H1 (cell line): ENCODE results near the gene ITM2A. TPM values are rescaled to one million over a fixed set of nuclear protein-coding genes. Genes with fewer than 3 reads are reported as not detected.

Source experiments
- CTCF ChIA-PET: fragments of 300-600 bp; sonication (Branson Sonifier 250); formaldehyde crosslinking; loops from one replicate; lab custom pipeline; 2021; ENCODE audit not compliant: partially characterized antibody; lab: Charles Lee
- POLR2A ChIA-PET: fragments of 300-600 bp; sonication (Branson Sonifier 250); formaldehyde crosslinking; loops from one replicate; lab custom pipeline; 2021; ENCODE audit warnings: inconsistent platforms; ENCODE audit not compliant: partially characterized antibody; lab: Charles Lee
- DNase-seq, 2 experiments: peaks; one replicate each; pipeline versions ENCODE4 v3.0.0 to v3.0.0-alpha.2; 2010 to 2022; ENCODE audit warnings: low spot score in 2 of 2, low read depth in 1 of 2, mixed read lengths in 1 of 2
- FAIRE-seq: peaks from 2 replicates; lab custom pipeline; 2011; peaks lifted over from hg19 to GRCh38; lab: Jason Lieb, UNC
- H2AFZ ChIP-seq: 2 replicates; pipeline ENCODE4 v1.8.1; 2012; ENCODE audit warnings: low read length, inconsistent platforms
- H2AK5ac ChIP-seq: 2 replicates; pipeline ENCODE4 v1.6.1; 2013; ENCODE audit warnings: low read depth, low read length
- H2BK120ac ChIP-seq: replicated peaks from 2 replicates; pipeline ENCODE3; 2013; ENCODE audit warnings: low read depth, low read length, inconsistent platforms
- H2BK12ac ChIP-seq: 2 replicates; pipeline ENCODE4 v1.6.1; 2013; ENCODE audit warnings: low read depth, low read length
- H2BK15ac ChIP-seq: 2 replicates; pipeline ENCODE4 v1.6.1; 2013; ENCODE audit warnings: low read length
- H2BK20ac ChIP-seq: 2 replicates; pipeline ENCODE4 v1.6.1; 2013; ENCODE audit warnings: low read length
- H2BK5ac ChIP-seq: 2 replicates; pipeline ENCODE4 v1.6.1; 2013; ENCODE audit warnings: low read depth, low read length
- H3K14ac ChIP-seq: 2 replicates; pipeline ENCODE4 v1.6.1; 2013; ENCODE audit warnings: inconsistent platforms; ENCODE audit not compliant: insufficient read length
- H3K18ac ChIP-seq: 2 replicates; pipeline ENCODE4 v1.6.1; 2013; ENCODE audit warnings: low read length; ENCODE audit errors: extremely low read depth
- H3K23ac ChIP-seq: 2 replicates; pipeline ENCODE4 v1.6.1; 2013; ENCODE audit warnings: inconsistent platforms; ENCODE audit not compliant: insufficient read length
- H3K23me2 ChIP-seq: 2 replicates; pipeline ENCODE4 v1.6.1; 2013; ENCODE audit warnings: low read depth, low read length
- H3K27ac ChIP-seq: 2 replicates; pipeline ENCODE4 v1.6.1; 2011; ENCODE audit warnings: low read depth, low read length, inconsistent platforms
- H3K27me3 ChIP-seq, 4 experiments: replicated peaks in 1 of 4; 1 replicate in 1 of 4; 2 replicates in 3 of 4; pipeline versions ENCODE4 v1.6.1 to v1.8.1; 2011 to 2013; ENCODE audit warnings: low read length in 3 of 4, mild to moderate bottlenecking in 3 of 4, inconsistent platforms in 2 of 4, mixed read lengths in 2 of 4, moderate library complexity in 1 of 4; ENCODE audit not compliant: control insufficient read depth in 3 of 4, insufficient read depth in 3 of 4; ENCODE audit errors: extremely low read depth in 1 of 4
- H3K36me3 ChIP-seq, 4 experiments: 2 replicates each; pipeline versions ENCODE4 v1.6.1 to v1.8.1; 2011 to 2013; ENCODE audit warnings: mild to moderate bottlenecking in 4 of 4, low read length in 3 of 4, moderate library complexity in 2 of 4, control low read depth in 1 of 4, inconsistent platforms in 1 of 4; ENCODE audit not compliant: insufficient read depth in 4 of 4, control insufficient read depth in 2 of 4
- H3K4ac ChIP-seq: replicated peaks from 2 replicates; pipeline ENCODE3; 2013; ENCODE audit warnings: low read length, low read depth, mixed read lengths, inconsistent platforms; ENCODE audit not compliant: insufficient read length
- H3K4me1 ChIP-seq, 4 experiments: replicated peaks in 1 of 4; 1 replicate in 1 of 4; 2 replicates in 3 of 4; pipeline versions ENCODE4 v1.6.1 to v1.8.1; 2011 to 2013; ENCODE audit warnings: low read length in 3 of 4, inconsistent platforms in 2 of 4, mixed read lengths in 1 of 4; ENCODE audit not compliant: insufficient read depth in 4 of 4, control insufficient read depth in 3 of 4
- H3K4me2 ChIP-seq, 2 experiments: 2 replicates each; pipeline versions ENCODE4 v1.6.1 to v1.8.1; 2011 to 2013; ENCODE audit warnings: low read depth in 2 of 2, low read length in 2 of 2, control low read depth in 1 of 2, inconsistent platforms in 1 of 2, mild to moderate bottlenecking in 1 of 2; ENCODE audit not compliant: insufficient read depth in 1 of 2
- H3K4me3 ChIP-seq, 4 experiments: fragments of 200-600, 300-600 bp in 1 of 4; sonication (generic), shearing (Covaris generic), sonication (Bioruptor Twin) in 1 of 4; 2 replicates each; pipeline versions ENCODE4 v1.5.1 to v1.8.1; 2011 to 2016; ENCODE audit warnings: low read length in 4 of 4, low read depth in 3 of 4, control low read depth in 2 of 4, inconsistent platforms in 2 of 4, mild to moderate bottlenecking in 2 of 4, mixed read lengths in 1 of 4, moderate library complexity in 1 of 4; ENCODE audit not compliant: insufficient read depth in 2 of 4; ENCODE audit errors: extremely low read depth in 1 of 4
- H3K56ac ChIP-seq: replicated peaks from 2 replicates; pipeline ENCODE3; 2013; ENCODE audit warnings: low read depth, mild to moderate bottlenecking, mixed read lengths, low read length, inconsistent platforms; ENCODE audit not compliant: insufficient read length
- H3K79me1 ChIP-seq: 2 replicates; pipeline ENCODE4 v1.6.1; 2013; ENCODE audit warnings: low read depth, low read length, control low read depth
- H3K79me2 ChIP-seq, 2 experiments: 2 replicates each; pipeline versions ENCODE4 v1.6.1 to v1.8.1; 2012 to 2013; ENCODE audit warnings: low read length in 2 of 2, mild to moderate bottlenecking in 2 of 2, inconsistent platforms in 1 of 2; ENCODE audit not compliant: insufficient read depth in 2 of 2, control insufficient read depth in 1 of 2
- H3K9ac ChIP-seq, 4 experiments: replicated peaks in 1 of 4; 1 replicate in 1 of 4; 2 replicates in 3 of 4; pipeline versions ENCODE4 v1.6.1 to v1.8.1; 2011 to 2013; ENCODE audit warnings: low read depth in 3 of 4, low read length in 3 of 4, control low read depth in 2 of 4, mild to moderate bottlenecking in 2 of 4, moderate library complexity in 2 of 4, inconsistent platforms in 1 of 4; ENCODE audit errors: extremely low read depth in 1 of 4
- H3K9me3 ChIP-seq, 2 experiments: 2 replicates each; pipeline versions ENCODE4 v1.6.1 to v1.8.1; 2012 to 2013; ENCODE audit warnings: mild to moderate bottlenecking in 2 of 2, moderate library complexity in 2 of 2, control low read depth in 1 of 2, inconsistent platforms in 1 of 2, low read depth in 1 of 2, low read length in 1 of 2, mixed read lengths in 1 of 2; ENCODE audit not compliant: insufficient read depth in 2 of 2
- H4K20me1 ChIP-seq, 2 experiments: replicated peaks in 1 of 2; 2 replicates each; pipeline versions ENCODE3 to v1.8.1; 2011 to 2013; ENCODE audit warnings: inconsistent platforms in 2 of 2, low read length in 2 of 2, mild to moderate bottlenecking in 1 of 2; ENCODE audit not compliant: insufficient read depth in 2 of 2, control insufficient read depth in 1 of 2
- H4K5ac ChIP-seq: 2 replicates; pipeline ENCODE4 v1.6.1; 2013; ENCODE audit warnings: low read length, low read depth, mixed read lengths, inconsistent platforms; ENCODE audit not compliant: insufficient read length
- H4K8ac ChIP-seq: 2 replicates; pipeline ENCODE4 v1.8.0; 2013; ENCODE audit warnings: mild to moderate bottlenecking, moderate library complexity, low read length, inconsistent platforms; ENCODE audit not compliant: insufficient read depth; ENCODE audit errors: extremely low read depth
- H4K91ac ChIP-seq: replicated peaks from 2 replicates; pipeline ENCODE3; 2013; ENCODE audit warnings: low read length, mixed read lengths, inconsistent platforms; ENCODE audit not compliant: insufficient read length
- CTBP2 ChIP-seq: IDR thresholded peaks from 2 replicates; pipeline ENCODE4 v1.7.0; 2011; ENCODE audit warnings: borderline replicate concordance, mild to moderate bottlenecking, moderate library complexity, mixed read lengths, low read length; ENCODE audit not compliant: insufficient read depth, insufficient read length
- GABPA ChIP-seq: IDR thresholded peaks from 2 replicates; pipeline ENCODE4 v1.6.1; 2011; ENCODE audit warnings: mild to moderate bottlenecking, low read length, moderate library complexity, borderline replicate concordance; ENCODE audit not compliant: insufficient read depth
- GTF2F1 ChIP-seq: IDR thresholded peaks from 2 replicates; pipeline ENCODE4 v1.6.1; 2012; ENCODE audit warnings: low read depth, low read length, improper control_type of control experiment, borderline replicate concordance
- RFX5 ChIP-seq: IDR thresholded peaks from 2 replicates; pipeline ENCODE4 v1.6.1; 2011; ENCODE audit warnings: low read depth, low read length, improper control_type of control experiment, borderline replicate concordance
- SIN3A ChIP-seq, 2 experiments: IDR thresholded peaks in 1 of 2; conservative IDR thresholded peaks in 1 of 2; 2 replicates each; pipeline ENCODE4 v1.6.1; 2011 to 2012; ENCODE audit warnings: low read length in 2 of 2, improper control_type of control experiment in 1 of 2, low read depth in 1 of 2, mild to moderate bottlenecking in 1 of 2
- SP4 ChIP-seq: IDR thresholded peaks from 2 replicates; pipeline ENCODE4 v1.6.1; 2012; ENCODE audit warnings: low read length, inconsistent platforms
- whole genome bisulfite sequencing, 2 experiments: shearing (Covaris generic) in 1 of 2; methylation state at CpG; one replicate each; pipeline versions ENCODE4 v1.1.6 to v1.1.7; 2013 to 2015; ENCODE audit warnings: low lambda C conversion rate in 2 of 2, mixed read lengths in 2 of 2, inconsistent platforms in 1 of 2, low coverage in 1 of 2, missing lambda C conversion rate in 1 of 2; ENCODE audit not compliant: insufficient replicate concordance in 2 of 2, insufficient coverage in 1 of 2, insufficient read length in 1 of 2; ENCODE audit errors: extremely low coverage in 1 of 2, missing lambda C conversion rate in 1 of 2; 5-methylcytosine and 5-hydroxymethylcytosine counted together
- polyA plus RNA-seq, 7 experiments: library from polyadenylated mRNA; depleted of rRNA in 3 of 7; stranded (reverse) in 5 of 7; unstranded in 2 of 7; fragments of >200 nt in 5 of 7; fragments of 200-250 nt in 2 of 7; gene quantifications; 1 replicate in 5 of 7; 2 replicates in 1 of 7; 4 replicates in 1 of 7; pipeline versions ENCODE4 v1.2.1 to v1.2.3, GENCODE V29; 2011 to 2013; ENCODE audit warnings: missing spikeins in 2 of 7, mixed read lengths in 2 of 7
- total RNA-seq: library from RNA; stranded (reverse); fragmentation: NEBNext Ultra II Directional; extraction: Animal tissue kit (Norgen Biotek cat#: 25700); gene quantifications from 2 replicates; pipeline ENCODE4 v1.2.1, GENCODE V29; 2021
- TF ChIP-seq, protein P1 (sequence below): IDR thresholded peaks from 2 replicates; pipeline ENCODE4 v1.6.1; 2012; ENCODE audit warnings: inconsistent platforms

The ITM2A gene
- total and polyA plus RNA-seq, 2 of the 8 experiments (the other 6 are each of a cell fraction or from before 2014, with no cell fraction given) = 35.7 to 52.0 TPM

- no peaks in the 10 kb centered on the region; a peak in 2 of 7 replicates for H3K4me1 ChIP-seq
- H3K14ac ChIP-seq = no peak overlapping the region
These were observed 1.5 kb downstream of the ITM2A start for GRCh38 chrX:79365591-79365990.

More at GRCh38 chrX:79365591-79365990, 1.5 kb downstream of the ITM2A start:
- no peak overlapping the region for H2BK5ac ChIP-seq
- H3K79me1 ChIP-seq = no peaks in the 10 kb centered on the region
- H2AK5ac ChIP-seq = no peak overlapping the region
- no peaks in the 10 kb centered on the region for H4K20me1 ChIP-seq
- H2BK12ac ChIP-seq = no peak overlapping the region
- no peak overlapping the region for H3K18ac ChIP-seq
- no peak overlapping the region for H4K8ac ChIP-seq
- no peak overlapping the region for H3K23ac ChIP-seq
- H4K5ac ChIP-seq = no peak overlapping the region
- H3K4ac ChIP-seq = no peak overlapping the region
- no peaks in the 10 kb centered on the region for H3K36me3 ChIP-seq
- H3K23me2 ChIP-seq = no peaks in the 10 kb centered on the region; the same call in 1 of the 2 replicates
- POLR2A ChIA-PET = no interaction called here
- H2BK120ac ChIP-seq = no peak overlapping the region
- CTCF ChIA-PET = no interaction called here
- H3K56ac ChIP-seq = no peak overlapping the region
- no peak overlapping the region for H2BK20ac ChIP-seq
- no peaks in the 10 kb centered on the region for H3K27me3 ChIP-seq
- H3K4me2 ChIP-seq = no peak overlapping the region; a peak in 2 of 4 replicates
- H3K9ac ChIP-seq = no peak overlapping the region
- 57% methylated on average over 1 of the region's 1 CpG; no CpG with 5 or more reads in 1 of the 2 experiments for WGBS, 2 experiments
- TF ChIP-seq CTBP2 (no peak), GTF2F1 (no peak), SP4 (no peak), RFX5 (no peak), GABPA (no peak), SIN3A (conservative IDR thresholded peaks at IDR 0.05 in 1 of 2, IDR thresholded peaks at IDR 0.05 in 1 of 2; ENCODE audit: low read depth in 1 of 2, low read length in 2 of 2) (no peak)
- TF ChIP-seq, protein P1, sequence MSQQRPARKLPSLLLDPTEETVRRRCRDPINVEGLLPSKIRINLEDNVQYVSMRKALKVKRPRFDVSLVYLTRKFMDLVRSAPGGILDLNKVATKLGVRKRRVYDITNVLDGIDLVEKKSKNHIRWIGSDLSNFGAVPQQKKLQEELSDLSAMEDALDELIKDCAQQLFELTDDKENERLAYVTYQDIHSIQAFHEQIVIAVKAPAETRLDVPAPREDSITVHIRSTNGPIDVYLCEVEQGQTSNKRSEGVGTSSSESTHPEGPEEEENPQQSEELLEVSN = no peak
- TF ChIP-seq, all 59 proteins: peak for 0
- DNase-seq (no peak), FAIRE-seq (no peak)
- no peak overlapping the region for H4K91ac ChIP-seq
- no peak overlapping the region for H2AFZ ChIP-seq
- no peaks in the 10 kb centered on the region; a peak in 1 of 4 replicates for H3K79me2 ChIP-seq
- no peak overlapping the region for H3K27ac ChIP-seq
- no peaks in the 10 kb centered on the region for H3K9me3 ChIP-seq
- H3K4me3 ChIP-seq = peak overlapping the region in 1 of 4 experiments; percentile 72; a peak in 2 of 8 replicates
- H2BK15ac ChIP-seq = no peak overlapping the region
